ENCODE data around the gene RASGRF1.

DNA sequence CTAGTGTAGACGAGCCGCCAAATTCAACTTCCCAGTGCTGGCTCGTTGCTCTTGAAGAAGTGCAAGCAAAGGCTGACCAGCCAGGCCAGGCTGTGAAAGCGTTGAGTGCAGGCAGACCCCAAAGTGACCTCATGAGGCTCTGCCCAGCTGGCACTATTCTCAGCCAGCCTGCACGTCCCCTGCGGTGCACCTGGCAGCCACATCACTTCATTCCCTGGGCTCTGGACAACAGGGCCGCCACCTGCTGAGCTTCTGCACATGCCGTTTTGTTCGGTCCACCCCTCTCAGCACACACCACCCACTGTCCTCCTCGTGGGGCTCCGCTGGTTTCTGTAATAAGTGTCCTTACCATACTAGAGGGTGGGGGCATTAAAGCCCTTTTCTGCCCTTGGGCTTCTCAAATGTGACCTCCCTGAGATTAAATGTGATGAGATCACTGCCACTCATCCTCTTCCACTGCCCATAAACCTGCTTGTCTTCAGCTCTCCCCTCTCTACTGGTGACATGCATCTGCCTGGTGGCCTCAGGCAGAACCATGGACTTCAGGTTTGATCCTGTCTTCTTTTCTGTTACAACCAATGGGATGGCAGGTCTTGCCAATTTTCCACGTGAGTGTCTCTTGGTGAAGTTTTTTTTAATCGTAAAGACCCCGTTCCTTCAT lies 6.1 kb downstream of the RASGRF1 start:
- TF ChIP-seq, protein P1, sequence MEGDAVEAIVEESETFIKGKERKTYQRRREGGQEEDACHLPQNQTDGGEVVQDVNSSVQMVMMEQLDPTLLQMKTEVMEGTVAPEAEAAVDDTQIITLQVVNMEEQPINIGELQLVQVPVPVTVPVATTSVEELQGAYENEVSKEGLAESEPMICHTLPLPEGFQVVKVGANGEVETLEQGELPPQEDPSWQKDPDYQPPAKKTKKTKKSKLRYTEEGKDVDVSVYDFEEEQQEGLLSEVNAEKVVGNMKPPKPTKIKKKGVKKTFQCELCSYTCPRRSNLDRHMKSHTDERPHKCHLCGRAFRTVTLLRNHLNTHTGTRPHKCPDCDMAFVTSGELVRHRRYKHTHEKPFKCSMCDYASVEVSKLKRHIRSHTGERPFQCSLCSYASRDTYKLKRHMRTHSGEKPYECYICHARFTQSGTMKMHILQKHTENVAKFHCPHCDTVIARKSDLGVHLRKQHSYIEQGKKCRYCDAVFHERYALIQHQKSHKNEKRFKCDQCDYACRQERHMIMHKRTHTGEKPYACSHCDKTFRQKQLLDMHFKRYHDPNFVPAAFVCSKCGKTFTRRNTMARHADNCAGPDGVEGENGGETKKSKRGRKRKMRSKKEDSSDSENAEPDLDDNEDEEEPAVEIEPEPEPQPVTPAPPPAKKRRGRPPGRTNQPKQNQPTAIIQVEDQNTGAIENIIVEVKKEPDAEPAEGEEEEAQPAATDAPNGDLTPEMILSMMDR (IDR thresholded peaks at IDR 0.05), result no peak
- TF ChIP-seq POLR2AphosphoS5 (IDR thresholded peaks at IDR 0.05) (no peak), POLR2A (IDR thresholded peaks at IDR 0.05) (no peak)

Data from breast epithelium (tissue), 3 donors.